Left lung (tissue), 10 donors: Measurements from ENCODE around the gene ENPP6. TPM values are rescaled to one million over a fixed set of nuclear protein-coding genes. Genes with fewer than 3 reads are reported as not detected.

Experiments
- ATAC-seq: fragments of 200-7000 bp; cut with Tn5 transposase; one replicate; pipeline ENCODE4 v1.9.1; 2020; ENCODE audit warnings: moderate library complexity
- DNase-seq, 4 donors: peaks; one replicate each; pipeline ENCODE4 v3.0.0-alpha.2; 2013 to 2020
- H3K27ac ChIP-seq, 2 donors: fragments of 200-600 bp; sonication (generic) in 1 of 2; one replicate each; pipeline versions ENCODE4 v1.5.0 to v1.8.0; 2020 to 2021
- H3K27me3 ChIP-seq, 2 donors: fragments of 200-600 bp; sonication (generic) in 1 of 2; one replicate each; pipeline versions ENCODE4 v1.5.0 to v1.8.0; 2020 to 2021
- H3K36me3 ChIP-seq, 2 donors: fragments of 200-600 bp; sonication (generic) in 1 of 2; one replicate each; pipeline versions ENCODE4 v1.5.0 to v1.8.0; 2020 to 2021
- H3K4me1 ChIP-seq, 2 donors: fragments of 200-600 bp; one replicate each; pipeline ENCODE4 v1.8.0; 2021
- H3K4me3 ChIP-seq, 2 donors: fragments of 200-600 bp; sonication (generic) in 1 of 2; one replicate each; pipeline versions ENCODE4 v1.5.0 to v1.8.0; 2020 to 2021; ENCODE audit warnings: mild to moderate bottlenecking in 1 of 2
- H3K9me3 ChIP-seq, 2 donors: fragments of 200-600 bp; sonication (generic) in 1 of 2; one replicate each; pipeline versions ENCODE4 v1.5.0 to v1.8.0; 2020 to 2021
- CTCF ChIP-seq, 2 donors: fragments of 200-600 bp; sonication (generic) in 1 of 2; IDR thresholded peaks; one replicate each; pipeline versions ENCODE4 v1.5.0 to v1.8.0; 2021; ENCODE audit warnings: antibody characterized with exemption in 2 of 2
- intact Hi-C, 2 donors: fragments of 100-400 bp; cut with DNase I; formaldehyde crosslinking; loops; one replicate each; pipeline versions ENCODE4 v1.11.2 to v1.14.2; 2022
- polyA plus RNA-seq, 6 donors: library from polyadenylated mRNA; unstranded; fragments of 120-200 nt; gene quantifications; one replicate each; pipeline ENCODE4 v1.2.1, GENCODE V29; 2013; ENCODE audit not compliant: insufficient read length in 6 of 6
- total RNA-seq, 2 donors: library from RNA; stranded (reverse); fragmentation: NEBNext Ultra II Directional; extraction: Animal tissue kit (Norgen Biotek cat#: 25700); gene quantifications; one replicate each; pipeline ENCODE4 v1.2.1, GENCODE V29; 2021
- donor health status: DM: no; HTN: yes; CAD: no.
- donor health status: DM: no; HTN: no; CAD: no.

The ENPP6 gene
- total and polyA plus RNA-seq, 8 donors, result 0.14 to 0.67 (median 0.31) TPM

GRCh38 chr4:184191267-184191666 is 26.4 kb downstream of the ENPP6 start:
- Histone ChIP-seq H3K36me3 (no peaks in the 10 kb centered on the region), H3K4me1 (no peaks in the 10 kb centered on the region), H3K9me3 (no peaks in the 10 kb centered on the region), H3K27me3 (no peaks in the 10 kb centered on the region), H3K27ac (no peak overlapping the region), H3K4me3 (no peak overlapping the region)
- intact Hi-C loops, result no loop called here
- ATAC-seq (no peak), DNase-seq (no peak)
- TF ChIP-seq CTCF (IDR thresholded peaks at IDR 0.05), result no peak

- TF ChIP-seq CTCF (IDR thresholded peaks at IDR 0.05), result no peak
- Histone ChIP-seq H3K9me3 (no peaks in the 10 kb centered on the region), H3K27me3 (no peaks in the 10 kb centered on the region), H3K27ac (no peak overlapping the region), H3K4me3 (no peak overlapping the region), H3K36me3 (no peaks in the 10 kb centered on the region), H3K4me1 (no peaks in the 10 kb centered on the region)
- no peak for ATAC-seq
- intact Hi-C loops, result no loop called here
- DNase-seq, result no peak
Measured at GRCh38 chr4:184190711-184191110, 27.0 kb downstream of the ENPP6 start.

- Histone ChIP-seq H3K36me3 (no peaks in the 10 kb centered on the region), H3K9me3 (no peaks in the 10 kb centered on the region), H3K27me3 (no peaks in the 10 kb centered on the region), H3K27ac (no peak overlapping the region), H3K4me1 (no peaks in the 10 kb centered on the region), H3K4me3 (no peak overlapping the region)
- intact Hi-C loops, result no loop called here
- DNase-seq, result no peak
- peak; percentile 80 for ATAC-seq
- TF ChIP-seq CTCF (IDR thresholded peaks at IDR 0.05), result no peak
Measured at GRCh38 chr4:184189966-184190365, 27.7 kb downstream of the ENPP6 start.

GRCh38 chr4:184188443-184189400 is 29.0 kb downstream of the ENPP6 start:
- DNase-seq (no peak), ATAC-seq (peak; percentile 45)
- Histone ChIP-seq H3K36me3 (no peaks in the 10 kb centered on the region), H3K4me1 (no peaks in the 10 kb centered on the region), H3K27me3 (no peaks in the 10 kb centered on the region), H3K9me3 (no peaks in the 10 kb centered on the region), H3K4me3 (no peak overlapping the region), H3K27ac (no peak overlapping the region)
- intact Hi-C loops, result no loop called here
- no peak for TF ChIP-seq CTCF (IDR thresholded peaks at IDR 0.05)

- peaks cover 0 to 8% of the 10 kb centered on the region in 2 donors for H3K27me3 ChIP-seq
- intact Hi-C loops, result no loop called here
- no peaks in the 10 kb centered on the region for H3K4me1 ChIP-seq
- H3K36me3 ChIP-seq, result no peaks in the 10 kb centered on the region
- no peak for TF ChIP-seq CTCF (IDR thresholded peaks at IDR 0.05)
- no peak for DNase-seq
- H3K27ac ChIP-seq, result no peak overlapping the region
- peaks cover 0 to 13% of the 10 kb centered on the region in 2 donors for H3K9me3 ChIP-seq
- no peak overlapping the region for H3K4me3 ChIP-seq
- ATAC-seq, result no peak
Measured at GRCh38 chr4:184177271-184177670, 40.4 kb downstream of the ENPP6 start.
